ENCODE results near the gene LRRC71. TPM values are rescaled to one million over a fixed set of nuclear protein-coding genes. Genes with fewer than 3 reads are reported as not detected.

The LRRC71 gene
- total RNA-seq, 1 experiment from 2014 or later, result not detected

Other genes with a start within 250 kb of the LRRC71 start
- gene NES, start 243.2 kb upstream of the LRRC71 start, total RNA-seq (2014; rRNA removed), result 470 and 483 TPM in 2 replicates
- 1.5 and 2.2 TPM in 2 replicates for gene CRABP2, start 215.0 kb upstream of the LRRC71 start, total RNA-seq (2014; rRNA removed)
- gene METTL25B, start 192.2 kb upstream of the LRRC71 start, total RNA-seq (2014; rRNA removed), result 10.0 and 11.2 TPM in 2 replicates
- 14.2 and 25.6 TPM in 2 replicates for gene ISG20L2, start 191.9 kb upstream of the LRRC71 start, total RNA-seq (2014; rRNA removed)
- gene MRPL24, start 179.5 kb upstream of the LRRC71 start, total RNA-seq (2014; rRNA removed), result 80.4 and 86.1 TPM in 2 replicates
- 327 and 339 TPM in 2 replicates for gene HDGF, start 169.0 kb upstream of the LRRC71 start, total RNA-seq (2014; rRNA removed)
- gene PRCC, start 153.1 kb upstream of the LRRC71 start, total RNA-seq (2014; rRNA removed), result 36.8 and 44.4 TPM in 2 replicates
- not detected in 2 replicates for gene SH2D2A, start 103.8 kb upstream of the LRRC71 start, total RNA-seq (2014; rRNA removed)
- not detected in 2 replicates for gene INSRR, start 61.5 kb upstream of the LRRC71 start, total RNA-seq (2014; rRNA removed)
- gene NTRK1, start 59.8 kb upstream of the LRRC71 start, total RNA-seq (2014; rRNA removed), result 0.19 TPM in 1 of 2 replicates, not detected in the other
- gene PEAR1, start 26.9 kb upstream of the LRRC71 start, total RNA-seq (2014; rRNA removed), result 0.19 and 0.23 TPM in 2 replicates
- gene ARHGEF11, start 125.1 kb downstream of the LRRC71 start, total RNA-seq (2014; rRNA removed), result 22.4 and 25.1 TPM in 2 replicates
- not detected in 2 replicates for gene ETV3L, start 179.2 kb downstream of the LRRC71 start, total RNA-seq (2014; rRNA removed)
- gene ETV3, start 217.8 kb downstream of the LRRC71 start, total RNA-seq (2014; rRNA removed), result 7.6 and 11.4 TPM in 2 replicates